ENCODE measurements around the gene GLI3.

DNA sequence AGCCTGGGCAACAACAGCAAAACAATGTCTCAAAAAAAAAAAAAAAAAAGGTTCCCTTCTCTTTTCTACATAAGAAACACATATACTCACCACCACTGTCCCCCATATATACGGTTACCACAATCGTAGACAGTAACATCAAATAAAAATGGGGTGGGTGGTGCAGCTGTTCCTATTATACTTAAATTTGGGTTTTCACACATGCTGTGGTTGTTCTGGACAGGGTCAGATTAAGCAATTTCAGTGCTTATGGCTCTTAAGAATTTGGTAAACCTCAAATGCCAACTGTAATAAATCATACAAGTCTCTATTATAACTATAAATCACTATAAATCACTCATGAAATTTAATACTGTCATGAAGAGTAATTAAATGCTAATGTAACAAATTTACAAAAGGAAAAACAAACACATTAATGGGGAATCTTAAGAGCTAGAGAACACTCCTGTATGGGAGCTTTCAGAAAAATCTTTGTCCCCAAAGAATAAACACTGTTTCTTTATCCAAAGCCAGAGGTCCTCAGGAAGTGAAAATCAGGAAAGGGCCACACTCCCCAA is 143.6 kb downstream of the GLI3 start:
- no peak for TF ChIP-seq POLR2A (IDR thresholded peaks at IDR 0.05)
- TF ChIP-seq CTCF (IDR thresholded peaks at IDR 0.05) = no peak
